HFF-Myc (cell line): ENCODE measurements around the gene FLOT2.

Source experiments
- DNase-seq: peaks from one replicate; pipeline ENCODE4 v3.0.0-alpha.2; 2011; ENCODE audit warnings: low read depth; ENCODE audit errors: extremely low read depth
- H3K4me3 ChIP-seq: replicated peaks from 2 replicates; pipeline ENCODE4 v1.5.1; 2011; ENCODE audit warnings: low read depth, mild to moderate bottlenecking, control low read depth, low read length
- TF ChIP-seq, protein P1 (sequence below): IDR thresholded peaks from 2 replicates; pipeline ENCODE4 v1.5.1; 2012; ENCODE audit warnings: mild to moderate bottlenecking, low read depth, low read length, control low read depth; ENCODE audit errors: missing control alignments

Gene FLOT2

DNA sequence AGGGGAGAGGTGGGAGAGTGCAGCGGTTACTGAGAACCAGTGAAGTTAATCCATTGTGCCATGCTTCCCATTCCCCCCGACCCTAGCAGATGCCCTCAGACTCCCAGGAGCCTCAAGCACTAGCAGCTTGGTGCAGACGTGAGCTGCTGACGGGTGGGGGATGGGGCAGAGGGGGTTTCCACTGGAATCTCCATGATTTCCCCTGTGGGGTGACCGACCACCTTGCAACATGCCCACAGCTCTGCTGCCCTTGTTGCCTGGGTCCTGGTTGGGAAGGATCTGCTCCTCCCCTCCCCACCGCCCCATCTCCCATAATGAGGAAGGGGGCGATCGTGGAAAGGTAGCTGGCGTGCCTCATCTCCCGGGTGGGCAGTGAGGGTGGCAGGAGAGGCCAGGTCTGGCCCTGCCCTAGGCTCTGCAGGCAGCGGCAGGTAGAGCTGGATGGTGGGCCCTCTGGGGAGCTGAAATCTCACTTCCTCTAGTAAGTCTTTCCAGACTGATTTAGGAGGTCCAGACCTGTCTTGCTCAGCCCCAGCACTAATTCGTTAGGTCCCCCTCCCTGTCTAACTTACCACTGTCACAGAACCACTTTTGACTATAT lies 9.6 kb downstream of the FLOT2 start:
- no peak for DNase-seq
- TF ChIP-seq, protein P1, sequence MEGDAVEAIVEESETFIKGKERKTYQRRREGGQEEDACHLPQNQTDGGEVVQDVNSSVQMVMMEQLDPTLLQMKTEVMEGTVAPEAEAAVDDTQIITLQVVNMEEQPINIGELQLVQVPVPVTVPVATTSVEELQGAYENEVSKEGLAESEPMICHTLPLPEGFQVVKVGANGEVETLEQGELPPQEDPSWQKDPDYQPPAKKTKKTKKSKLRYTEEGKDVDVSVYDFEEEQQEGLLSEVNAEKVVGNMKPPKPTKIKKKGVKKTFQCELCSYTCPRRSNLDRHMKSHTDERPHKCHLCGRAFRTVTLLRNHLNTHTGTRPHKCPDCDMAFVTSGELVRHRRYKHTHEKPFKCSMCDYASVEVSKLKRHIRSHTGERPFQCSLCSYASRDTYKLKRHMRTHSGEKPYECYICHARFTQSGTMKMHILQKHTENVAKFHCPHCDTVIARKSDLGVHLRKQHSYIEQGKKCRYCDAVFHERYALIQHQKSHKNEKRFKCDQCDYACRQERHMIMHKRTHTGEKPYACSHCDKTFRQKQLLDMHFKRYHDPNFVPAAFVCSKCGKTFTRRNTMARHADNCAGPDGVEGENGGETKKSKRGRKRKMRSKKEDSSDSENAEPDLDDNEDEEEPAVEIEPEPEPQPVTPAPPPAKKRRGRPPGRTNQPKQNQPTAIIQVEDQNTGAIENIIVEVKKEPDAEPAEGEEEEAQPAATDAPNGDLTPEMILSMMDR = no peak
- H3K4me3 ChIP-seq = no peak overlapping the region

DNA sequence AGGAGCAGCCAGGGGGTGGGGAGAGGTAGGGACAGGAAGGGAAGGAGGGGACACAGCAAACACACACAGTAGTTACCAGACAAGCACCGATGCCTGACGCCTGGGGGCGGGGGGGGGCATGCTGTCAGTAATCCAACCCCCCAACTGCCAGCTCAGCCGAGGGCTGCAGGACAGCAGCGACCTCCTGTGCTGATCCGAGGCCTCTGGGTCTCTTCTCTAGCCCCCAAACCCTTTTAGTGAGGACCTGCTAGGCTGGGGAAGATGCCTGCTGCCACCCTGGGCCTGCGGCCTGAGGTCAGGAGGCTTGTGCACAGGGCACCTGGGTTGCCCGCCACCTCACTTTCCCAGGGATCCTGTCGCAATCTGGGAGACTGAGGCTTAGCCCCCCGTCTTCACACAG lies 11.6 kb downstream of the FLOT2 start:
- no peak for DNase-seq
- H3K4me3 ChIP-seq = no peak overlapping the region
- TF ChIP-seq, protein P1 = no peak

DNA sequence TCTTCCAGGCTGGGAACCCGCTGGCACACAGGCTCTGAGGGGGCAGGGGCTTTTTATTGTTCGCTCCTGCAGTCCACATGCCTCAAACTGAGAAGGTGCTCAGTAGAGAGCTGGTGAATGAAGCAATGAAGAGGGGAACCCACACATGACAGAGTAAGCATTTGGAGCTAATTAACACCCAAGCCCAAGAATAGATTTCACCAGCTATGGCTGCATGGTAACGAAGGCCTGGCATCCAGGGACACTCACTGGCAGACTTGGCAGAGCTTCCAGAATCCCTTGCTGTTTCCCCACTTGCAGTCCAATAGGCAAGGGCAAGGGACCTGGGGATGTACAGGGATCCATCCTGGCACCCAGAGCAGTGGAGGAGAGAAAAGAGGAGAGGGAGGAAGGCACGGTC lies 12.2 kb downstream of the FLOT2 start:
- H3K4me3 ChIP-seq = no peak overlapping the region
- no peak for DNase-seq
- TF ChIP-seq, protein P1 = no peak

DNA sequence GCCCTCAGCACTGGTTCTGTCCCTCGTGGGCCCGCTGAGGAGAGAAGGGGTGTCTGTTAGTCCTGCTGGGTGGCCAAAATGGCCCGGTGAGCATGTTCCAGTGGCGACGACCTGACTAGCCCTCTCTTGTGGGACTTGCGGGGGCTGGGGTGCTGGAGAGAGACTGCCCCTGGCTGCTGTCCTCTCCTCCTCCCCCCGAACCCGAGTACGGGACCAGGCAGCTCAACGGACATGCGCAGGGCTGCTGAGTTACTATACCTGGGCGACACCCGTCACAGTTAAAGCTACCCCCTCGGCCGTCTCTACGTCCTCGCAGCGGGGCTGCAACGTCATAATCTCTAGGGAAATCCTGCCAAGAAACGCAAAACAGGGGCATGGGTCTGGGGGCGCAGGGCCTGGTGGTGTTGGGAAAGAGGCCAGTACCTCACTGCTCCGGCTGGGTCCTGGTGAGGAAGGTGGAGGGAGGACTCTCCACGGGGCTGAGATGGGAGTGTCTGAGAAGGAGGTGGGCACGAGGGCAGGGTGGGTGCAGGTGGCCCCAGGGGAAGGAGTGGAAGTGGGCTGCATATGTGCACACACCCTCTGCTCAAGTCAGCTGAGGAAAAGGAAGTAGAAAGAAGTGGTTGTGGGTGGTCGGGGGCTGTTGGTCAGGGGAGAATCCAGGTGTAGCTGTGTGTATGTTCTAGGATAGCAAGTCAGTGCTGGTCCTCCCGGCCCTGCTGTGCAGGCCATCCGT lies 13.4 kb downstream of the FLOT2 start:
- TF ChIP-seq, protein P1 = no peak
- H3K4me3 ChIP-seq = no peak overlapping the region
- no peak for DNase-seq

DNA sequence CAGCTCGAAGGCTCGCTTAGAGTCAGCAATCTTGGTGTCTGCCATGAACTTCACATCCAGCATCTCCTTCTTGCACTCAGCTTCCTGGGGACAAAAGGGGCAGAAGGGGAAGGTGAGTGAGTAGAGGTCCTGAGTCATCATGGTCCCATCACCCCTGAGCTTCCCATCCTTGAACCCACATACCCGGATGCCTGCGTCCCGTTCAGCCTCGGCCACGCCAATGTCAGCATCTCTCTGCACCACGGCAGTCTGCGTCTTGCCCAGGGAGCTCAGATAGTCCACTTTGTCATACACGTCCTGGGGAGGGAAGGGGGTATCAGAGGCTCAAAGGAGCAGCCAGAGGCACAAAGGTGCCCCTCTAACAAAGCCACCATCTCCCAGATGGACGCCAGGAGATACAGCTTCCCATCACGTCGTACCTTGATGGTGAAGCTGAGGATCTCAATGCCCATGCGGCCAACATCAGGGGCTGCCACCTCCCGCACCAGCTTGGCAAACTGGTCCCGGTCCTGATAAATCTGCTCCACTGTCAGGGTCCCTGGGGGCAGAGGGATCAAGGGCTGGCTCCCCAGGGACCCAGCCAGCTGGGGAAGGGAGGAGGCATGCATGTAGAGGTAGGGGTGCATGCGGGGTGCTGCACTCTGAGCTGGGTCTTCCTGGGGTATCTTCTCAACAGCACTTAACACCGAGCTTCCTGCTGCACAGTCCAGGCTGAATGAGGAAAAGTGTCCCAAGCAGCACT lies 15.2 kb downstream of the FLOT2 start:
- DNase-seq = no peak
- TF ChIP-seq, protein P1 = no peak
- H3K4me3 ChIP-seq = no peak overlapping the region

DNA sequence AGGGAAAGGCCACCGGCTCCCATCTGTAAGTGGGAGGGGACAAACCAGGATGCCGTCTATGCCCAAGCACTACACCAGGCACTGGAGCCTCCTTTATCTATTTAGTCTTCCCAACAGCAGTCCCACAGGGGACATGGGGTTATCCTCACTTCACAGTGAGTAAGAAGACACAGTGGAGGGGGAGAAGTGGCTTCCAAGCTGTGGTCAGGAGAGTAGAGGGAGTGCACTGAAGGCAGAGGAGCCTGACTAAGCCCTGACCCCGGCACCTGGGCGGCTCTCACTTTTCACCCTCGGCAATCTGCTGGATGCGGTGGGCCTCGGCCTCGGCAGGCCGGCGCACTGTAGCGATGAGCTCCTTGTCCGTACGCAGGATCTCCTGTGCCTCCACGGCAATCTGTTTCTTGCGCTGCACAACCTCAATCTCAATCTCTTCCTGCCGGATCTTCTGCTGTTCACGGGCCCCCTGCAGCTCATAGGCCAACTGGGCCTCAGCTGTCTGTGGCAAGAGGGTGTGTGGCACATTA lies 15.9 kb downstream of the FLOT2 start:
- TF ChIP-seq, protein P1 = no peak
- no peak for DNase-seq
- no peak overlapping the region for H3K4me3 ChIP-seq
